Measurements from ENCODE around the gene TRAP1. TPM values are rescaled to one million over a fixed set of nuclear protein-coding genes. Genes with fewer than 3 reads are reported as not detected.

The TRAP1 gene
- polyA plus RNA-seq, 3 donors = 22.8 to 54.0 (median 22.9) TPM

DNA sequence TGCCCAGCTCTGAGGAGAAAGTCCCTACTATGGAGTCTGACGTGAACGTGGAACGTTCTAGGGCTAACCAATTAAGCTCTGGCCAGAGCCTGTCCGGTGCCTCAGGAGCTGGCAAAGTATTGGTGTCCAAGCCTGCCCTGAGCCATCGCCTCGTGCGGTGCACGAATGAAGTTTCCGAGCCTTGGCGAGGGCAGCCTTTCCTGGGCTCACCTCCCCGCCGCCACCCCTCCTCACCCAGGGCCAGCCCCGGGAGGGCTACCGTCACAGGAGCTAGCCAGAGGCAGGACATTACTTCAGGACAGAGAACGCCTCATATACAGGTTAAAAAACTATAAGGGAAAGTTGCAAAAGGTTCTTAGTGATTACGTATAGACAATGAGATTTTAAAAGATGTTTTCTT lies 23.6 kb upstream of the TRAP1 start:
- Mint-ChIP-seq H3K27ac (no peak overlapping the region), H3K4me3 (no peak overlapping the region), H3K36me3 (peaks cover 88 to 100% of the 10 kb centered on the region in 2 donors), H3K27me3 (ENCODE audit: low read depth in 3 of 3) (peaks cover 0 to 3% (median 0%) of the 10 kb centered on the region in 3 donors), H3K9me3 (peaks cover 0 to under 1% (median 0%) of the 10 kb centered on the region in 7 donors), H3K4me1 (no peaks in the 10 kb centered on the region)
- no peak overlapping the region for H3K4me3 ChIP-seq (replicated peaks in 1 of 3; ENCODE audit: low read depth in 2 of 3, low read length in 3 of 3)
- DNase-seq = no peak
- H4K20me1 ChIP-seq (ENCODE audit: insufficient read depth, low read length) = peaks cover 93% of the 10 kb centered on the region
- H3K4me2 ChIP-seq (replicated peaks; ENCODE audit: extremely low read depth, low read length, poor library complexity, severe bottlenecking) = no peak overlapping the region
- no peak overlapping the region for H3K27ac ChIP-seq (ENCODE audit: low read depth in 1 of 2, low read length in 2 of 2)
- intact Hi-C loops (cut with micrococcal nuclease) = loop anchor here in 1 of 2 donors (10.0 kb wide), 1 partner anchor 64 kb away; no protein-coding TSS in a partner anchor
- H3K27me3 ChIP-seq (ENCODE audit: control insufficient read depth in 2 of 2, insufficient read depth in 2 of 2, low read length in 2 of 2) = no peaks in the 10 kb centered on the region
- H3K4me1 ChIP-seq (ENCODE audit: control insufficient read depth in 1 of 2, insufficient read depth in 2 of 2, low read length in 2 of 2) = no peaks in the 10 kb centered on the region
- H3K9ac ChIP-seq (ENCODE audit: insufficient read depth, low read length, poor library complexity, severe bottlenecking) = no peak overlapping the region
- H3K36me3 ChIP-seq (replicated peaks in 1 of 2; ENCODE audit: control insufficient read depth in 1 of 2, insufficient read depth in 2 of 2, low read length in 2 of 2) = peaks cover 96 to 100% of the 10 kb centered on the region in 2 donors
- 97% methylated on average over 14 of the region's 16 CpGs for WGBS (ENCODE audit: insufficient coverage)
- no peaks in the 10 kb centered on the region for H3K9me3 ChIP-seq (replicated peaks in 1 of 2; ENCODE audit: control insufficient read depth in 1 of 2, insufficient read depth in 1 of 2, low read length in 2 of 2)
- TF ChIP-seq, protein P1, sequence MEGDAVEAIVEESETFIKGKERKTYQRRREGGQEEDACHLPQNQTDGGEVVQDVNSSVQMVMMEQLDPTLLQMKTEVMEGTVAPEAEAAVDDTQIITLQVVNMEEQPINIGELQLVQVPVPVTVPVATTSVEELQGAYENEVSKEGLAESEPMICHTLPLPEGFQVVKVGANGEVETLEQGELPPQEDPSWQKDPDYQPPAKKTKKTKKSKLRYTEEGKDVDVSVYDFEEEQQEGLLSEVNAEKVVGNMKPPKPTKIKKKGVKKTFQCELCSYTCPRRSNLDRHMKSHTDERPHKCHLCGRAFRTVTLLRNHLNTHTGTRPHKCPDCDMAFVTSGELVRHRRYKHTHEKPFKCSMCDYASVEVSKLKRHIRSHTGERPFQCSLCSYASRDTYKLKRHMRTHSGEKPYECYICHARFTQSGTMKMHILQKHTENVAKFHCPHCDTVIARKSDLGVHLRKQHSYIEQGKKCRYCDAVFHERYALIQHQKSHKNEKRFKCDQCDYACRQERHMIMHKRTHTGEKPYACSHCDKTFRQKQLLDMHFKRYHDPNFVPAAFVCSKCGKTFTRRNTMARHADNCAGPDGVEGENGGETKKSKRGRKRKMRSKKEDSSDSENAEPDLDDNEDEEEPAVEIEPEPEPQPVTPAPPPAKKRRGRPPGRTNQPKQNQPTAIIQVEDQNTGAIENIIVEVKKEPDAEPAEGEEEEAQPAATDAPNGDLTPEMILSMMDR (IDR thresholded peaks at IDR 0.05) = no peak
- no peak overlapping the region for H2AFZ ChIP-seq (ENCODE audit: insufficient read depth, low read depth, low read length, poor library complexity, severe bottlenecking)
- no peaks in the 10 kb centered on the region for H3K79me2 ChIP-seq (ENCODE audit: insufficient read depth, low read length)

DNA sequence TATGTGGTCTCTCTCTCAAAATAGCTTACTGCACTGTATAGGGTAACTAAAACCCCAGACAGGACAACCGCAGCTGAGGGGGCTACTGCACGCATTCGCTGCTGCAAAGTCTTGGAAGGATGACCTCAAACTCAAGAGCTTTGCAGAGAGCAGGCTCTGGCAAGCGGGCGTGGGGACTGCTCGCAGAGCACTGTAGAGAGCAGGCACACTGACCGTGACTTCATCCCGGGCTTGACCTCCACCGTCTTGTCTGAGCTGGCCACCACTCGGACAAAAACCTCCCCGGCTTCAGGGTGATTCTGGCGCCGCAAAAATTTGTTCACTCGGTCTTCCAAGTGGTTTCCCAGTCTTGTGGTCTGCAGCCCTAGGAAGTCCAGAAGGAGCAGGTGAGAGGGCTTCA lies 22.9 kb upstream of the TRAP1 start:
- Histone ChIP-seq H2AFZ (ENCODE audit: insufficient read depth, low read depth, low read length, poor library complexity, severe bottlenecking) (no peak overlapping the region), H3K4me2 (replicated peaks; ENCODE audit: extremely low read depth, low read length, poor library complexity, severe bottlenecking) (no peak overlapping the region), H3K9ac (ENCODE audit: insufficient read depth, low read length, poor library complexity, severe bottlenecking) (no peak overlapping the region), H3K27ac (ENCODE audit: low read depth in 1 of 2, low read length in 2 of 2) (no peak overlapping the region), H3K4me3 (replicated peaks in 1 of 3; ENCODE audit: low read depth in 2 of 3, low read length in 3 of 3) (no peak overlapping the region), H4K20me1 (ENCODE audit: insufficient read depth, low read length) (peaks cover 93% of the 10 kb centered on the region), H3K79me2 (ENCODE audit: insufficient read depth, low read length) (peaks cover 4% of the 10 kb centered on the region), H3K4me1 (ENCODE audit: control insufficient read depth in 1 of 2, insufficient read depth in 2 of 2, low read length in 2 of 2) (no peaks in the 10 kb centered on the region), H3K36me3 (replicated peaks in 1 of 2; ENCODE audit: control insufficient read depth in 1 of 2, insufficient read depth in 2 of 2, low read length in 2 of 2) (peaks cover 96 to 100% of the 10 kb centered on the region in 2 donors), H3K27me3 (ENCODE audit: control insufficient read depth in 2 of 2, insufficient read depth in 2 of 2, low read length in 2 of 2) (no peaks in the 10 kb centered on the region), H3K9me3 (replicated peaks in 1 of 2; ENCODE audit: control insufficient read depth in 1 of 2, insufficient read depth in 1 of 2, low read length in 2 of 2) (no peaks in the 10 kb centered on the region)
- intact Hi-C loops (cut with micrococcal nuclease) = loop anchor here in 1 of 2 donors (10.0 kb wide), 1 partner anchor 65 kb away; no protein-coding TSS in a partner anchor
- over 99% methylated on average over 13 of the region's 14 CpGs for WGBS (ENCODE audit: insufficient coverage)
- Mint-ChIP-seq H3K9me3 (peaks cover 0 to 1% (median 0%) of the 10 kb centered on the region in 7 donors), H3K27me3 (ENCODE audit: low read depth in 3 of 3) (peaks cover 0 to 3% (median 0%) of the 10 kb centered on the region in 3 donors), H3K4me3 (no peak overlapping the region), H3K4me1 (no peaks in the 10 kb centered on the region), H3K27ac (no peak overlapping the region), H3K36me3 (peaks cover 88 to 100% of the 10 kb centered on the region in 2 donors)
- TF ChIP-seq, protein P1 (IDR thresholded peaks at IDR 0.05) = no peak
- no peak for DNase-seq

Data from CD14-positive monocyte (primary cell).